Erythroblast (primary cell): ENCODE data around the gene S100A9.

ENCODE experiments used
- GATA1 ChIP-seq: IDR thresholded peaks from 2 replicates; pipeline ENCODE4 v1.6.1; 2011; ENCODE audit warnings: low read depth, mild to moderate bottlenecking, control low read depth, low read length, moderate library complexity
- POLR2A ChIP-seq: IDR thresholded peaks from 2 replicates; pipeline ENCODE4 v1.6.1; 2011; ENCODE audit warnings: mild to moderate bottlenecking, low read length

DNA sequence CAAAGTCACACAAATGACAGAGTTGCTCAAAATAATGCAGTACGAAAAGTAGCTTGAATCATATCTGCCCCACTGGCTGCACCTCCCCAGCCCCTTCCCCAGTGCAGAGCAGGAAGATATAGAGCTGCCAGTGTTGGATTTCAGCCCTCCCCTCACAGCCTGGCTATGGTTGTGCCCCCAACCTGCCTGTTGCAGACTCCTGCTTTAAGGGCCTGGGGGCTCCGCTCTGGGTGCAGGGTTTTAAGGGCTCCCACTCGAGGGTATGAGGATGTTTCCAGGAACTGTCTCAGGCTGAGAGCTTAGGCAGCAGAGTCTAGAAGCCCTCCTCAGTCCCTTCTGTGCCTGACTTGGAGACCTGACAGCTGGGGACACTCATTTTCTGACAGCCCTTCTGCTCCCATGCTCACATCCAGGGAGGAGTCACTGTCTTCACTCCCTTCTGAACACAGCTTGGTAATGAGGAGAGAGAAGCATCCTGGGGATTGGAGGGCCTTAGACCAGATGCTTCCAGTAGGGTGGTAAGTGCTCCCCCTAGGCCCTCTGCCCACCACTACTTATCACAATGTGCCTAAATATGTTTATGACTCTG, 4.6 kb downstream of the S100A9 start:
- TF ChIP-seq POLR2A (no peak), GATA1 (no peak)
